Kidney (tissue), 14 donors: ENCODE measurements around the gene SNX32. TPM values are rescaled to one million over a fixed set of nuclear protein-coding genes. Genes with fewer than 3 reads are reported as not detected.

Experiments
- DNase-seq, 5 donors: peaks; one replicate each; pipeline ENCODE4 v3.0.0-alpha.2; 2013 to 2020
- FAIRE-seq: peaks from 2 replicates; lab custom pipeline; 2012; peaks lifted over from hg19 to GRCh38; lab: Jason Lieb, UNC
- H3K27ac ChIP-seq, 2 donors: one replicate each; pipeline ENCODE4 v1.7.0; 2013; ENCODE audit warnings: low read depth in 2 of 2, low read length in 2 of 2, inconsistent platforms in 1 of 2
- H3K27me3 ChIP-seq: one replicate; pipeline ENCODE4 v1.7.1; 2013; ENCODE audit warnings: low read length, inconsistent platforms; ENCODE audit not compliant: control insufficient read depth, insufficient read depth
- H3K36me3 ChIP-seq, 3 donors: one replicate each; pipeline versions ENCODE4 v1.7.0 to v1.7.1; 2013; ENCODE audit warnings: low read length in 3 of 3, control low read depth in 1 of 3, inconsistent platforms in 1 of 3; ENCODE audit not compliant: insufficient read depth in 3 of 3, control insufficient read depth in 2 of 3
- H3K4me1 ChIP-seq, 3 donors: one replicate each; pipeline versions ENCODE4 v1.7.0 to v1.7.1; 2013; ENCODE audit warnings: low read length in 3 of 3, inconsistent platforms in 1 of 3, low read depth in 1 of 3; ENCODE audit not compliant: control insufficient read depth in 2 of 3, insufficient read depth in 2 of 3
- H3K4me3 ChIP-seq, 3 donors: one replicate each; pipeline versions ENCODE4 v1.7.0 to v1.8.1; 2013; ENCODE audit warnings: low read length in 3 of 3, control low read depth in 1 of 3, inconsistent platforms in 1 of 3
- H3K9ac ChIP-seq, 3 donors: one replicate each; pipeline versions ENCODE4 v1.7.0 to v1.7.1; 2013; ENCODE audit warnings: low read length in 3 of 3, control low read depth in 1 of 3, inconsistent platforms in 1 of 3
- H3K9me3 ChIP-seq, 3 donors: one replicate each; pipeline versions ENCODE4 v1.7.0 to v1.7.1; 2013; ENCODE audit warnings: low read length in 3 of 3, control low read depth in 1 of 3, inconsistent platforms in 1 of 3; ENCODE audit not compliant: control insufficient read depth in 2 of 3, insufficient read depth in 1 of 3
- intact Hi-C: fragments of 100-400 bp; cut with DNase I; formaldehyde crosslinking; loops from one replicate; pipeline ENCODE4 v1.11.1; 2022
- polyA plus RNA-seq: library from polyadenylated mRNA; stranded (reverse); fragments of 350-450 nt; fragmentation: Illumina TruSeq; extraction: RNeasy Lipid Tissue Mini Kit (QIAGEN cat#74804); gene quantifications from one replicate; pipeline ENCODE4 v1.2.3, GENCODE V29; 2014; ENCODE audit warnings: low read depth, low replicate concordance; ENCODE audit not compliant: insufficient read depth
- total RNA-seq: library from RNA; stranded (reverse); fragmentation: NEBNext Ultra II Directional; extraction: Animal tissue kit (Norgen Biotek cat#: 25700); gene quantifications from one replicate; pipeline ENCODE4 v1.2.1, GENCODE V29; 2021
- TF ChIP-seq, protein P1 (sequence below): IDR thresholded peaks from 3 replicates; pipeline ENCODE4 v1.5.1; 2012; ENCODE audit warnings: mild to moderate bottlenecking, moderate library complexity, borderline replicate concordance; ENCODE audit not compliant: insufficient read depth; ENCODE audit errors: extremely low read depth
- donor health status: control.
- donor health status: control.
- donor health status: control.
- donor health status: control.
- donor health status: control.
- donor health status: DM: yes; HTN: yes; CAD: no.
- donor health status: Normal renal cell carcinoma (clear cell type).

SNX32 gene
- total and polyA plus RNA-seq, 2 donors from 2014 or later: 0.43 to 1.0 TPM

DNA sequence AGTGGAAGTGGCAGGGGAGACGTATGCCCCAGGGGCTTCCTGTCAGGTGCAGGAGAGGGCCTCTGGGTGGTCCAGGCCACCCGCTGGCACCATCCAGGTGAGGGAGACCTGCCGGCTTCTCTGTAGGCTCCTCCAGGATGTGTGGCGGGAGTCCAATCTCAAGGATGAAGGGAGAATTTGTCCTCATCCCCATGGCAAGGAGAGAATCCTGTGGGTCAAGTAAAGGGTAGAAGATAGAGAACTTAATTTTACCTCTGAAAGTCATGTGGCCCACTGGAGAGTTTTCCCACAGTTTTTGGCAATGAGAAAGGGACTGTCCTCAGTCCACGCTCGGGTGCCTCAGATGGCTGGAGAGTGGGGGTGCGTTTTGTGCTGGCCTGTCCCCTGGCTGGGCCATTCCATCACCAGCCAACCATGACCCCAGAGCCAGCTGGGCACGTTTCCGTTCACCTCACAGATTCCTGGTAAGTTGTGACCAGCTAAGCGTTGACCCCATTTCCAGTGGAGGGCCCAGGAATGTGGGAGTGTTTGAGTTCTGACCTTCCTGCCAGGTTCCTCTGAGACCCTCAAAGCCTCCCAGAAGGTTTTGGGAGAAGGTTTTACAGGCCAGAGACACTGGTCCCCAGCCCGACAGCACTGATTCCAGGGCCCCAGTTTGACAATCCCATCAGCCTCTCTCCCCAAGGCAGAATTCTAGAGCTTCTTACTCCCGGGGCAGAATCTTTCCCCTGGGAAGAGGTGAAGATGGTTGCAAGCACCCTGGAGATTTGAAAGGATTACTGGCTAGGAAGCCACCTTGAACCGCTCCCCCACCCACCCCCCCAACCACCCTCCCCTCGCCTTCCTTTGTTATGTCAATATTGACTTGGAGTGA, 44.3 kb upstream of the SNX32 start:
- H3K4me1 ChIP-seq: peaks cover 0 to 55% (median 17%) of the 10 kb centered on the region in 3 donors
- TF ChIP-seq, protein P1, sequence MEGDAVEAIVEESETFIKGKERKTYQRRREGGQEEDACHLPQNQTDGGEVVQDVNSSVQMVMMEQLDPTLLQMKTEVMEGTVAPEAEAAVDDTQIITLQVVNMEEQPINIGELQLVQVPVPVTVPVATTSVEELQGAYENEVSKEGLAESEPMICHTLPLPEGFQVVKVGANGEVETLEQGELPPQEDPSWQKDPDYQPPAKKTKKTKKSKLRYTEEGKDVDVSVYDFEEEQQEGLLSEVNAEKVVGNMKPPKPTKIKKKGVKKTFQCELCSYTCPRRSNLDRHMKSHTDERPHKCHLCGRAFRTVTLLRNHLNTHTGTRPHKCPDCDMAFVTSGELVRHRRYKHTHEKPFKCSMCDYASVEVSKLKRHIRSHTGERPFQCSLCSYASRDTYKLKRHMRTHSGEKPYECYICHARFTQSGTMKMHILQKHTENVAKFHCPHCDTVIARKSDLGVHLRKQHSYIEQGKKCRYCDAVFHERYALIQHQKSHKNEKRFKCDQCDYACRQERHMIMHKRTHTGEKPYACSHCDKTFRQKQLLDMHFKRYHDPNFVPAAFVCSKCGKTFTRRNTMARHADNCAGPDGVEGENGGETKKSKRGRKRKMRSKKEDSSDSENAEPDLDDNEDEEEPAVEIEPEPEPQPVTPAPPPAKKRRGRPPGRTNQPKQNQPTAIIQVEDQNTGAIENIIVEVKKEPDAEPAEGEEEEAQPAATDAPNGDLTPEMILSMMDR: no peak
- H3K27ac ChIP-seq: peak overlapping the region; percentile 88 to 95
- H3K9me3 ChIP-seq: no peaks in the 10 kb centered on the region
- intact Hi-C loops: no loop called here
- peaks cover 0 to 3% (median 1%) of the 10 kb centered on the region in 3 donors for H3K36me3 ChIP-seq
- peak overlapping the region in 2 of 3 donors; percentile 54 to 71 for H3K4me3 ChIP-seq
- peaks cover 3% of the 10 kb centered on the region for H3K27me3 ChIP-seq
- DNase-seq: peak; percentile 74 to 87 (median 83)
- H3K9ac ChIP-seq: peak overlapping the region in 1 of 3 donors; percentile 82
- no peak for FAIRE-seq

- Histone ChIP-seq H3K36me3 (peaks cover 0 to 10% (median 5%) of the 10 kb centered on the region in 3 donors), H3K9ac (no peak overlapping the region), H3K27ac (peak overlapping the region; percentile 61 to 66), H3K4me3 (no peak overlapping the region), H3K4me1 (peaks cover 0 to 61% (median 17%) of the 10 kb centered on the region in 3 donors), H3K9me3 (no peaks in the 10 kb centered on the region), H3K27me3 (peaks cover 3% of the 10 kb centered on the region)
- TF ChIP-seq, protein P1: no peak
- DNase-seq: peak in 2 of 5 donors; percentile 19 to 52
- intact Hi-C loops: no loop called here
- FAIRE-seq: no peak
These were observed 43.5 kb upstream of the SNX32 start for GRCh38 chr11:65790104-65790901.

DNA sequence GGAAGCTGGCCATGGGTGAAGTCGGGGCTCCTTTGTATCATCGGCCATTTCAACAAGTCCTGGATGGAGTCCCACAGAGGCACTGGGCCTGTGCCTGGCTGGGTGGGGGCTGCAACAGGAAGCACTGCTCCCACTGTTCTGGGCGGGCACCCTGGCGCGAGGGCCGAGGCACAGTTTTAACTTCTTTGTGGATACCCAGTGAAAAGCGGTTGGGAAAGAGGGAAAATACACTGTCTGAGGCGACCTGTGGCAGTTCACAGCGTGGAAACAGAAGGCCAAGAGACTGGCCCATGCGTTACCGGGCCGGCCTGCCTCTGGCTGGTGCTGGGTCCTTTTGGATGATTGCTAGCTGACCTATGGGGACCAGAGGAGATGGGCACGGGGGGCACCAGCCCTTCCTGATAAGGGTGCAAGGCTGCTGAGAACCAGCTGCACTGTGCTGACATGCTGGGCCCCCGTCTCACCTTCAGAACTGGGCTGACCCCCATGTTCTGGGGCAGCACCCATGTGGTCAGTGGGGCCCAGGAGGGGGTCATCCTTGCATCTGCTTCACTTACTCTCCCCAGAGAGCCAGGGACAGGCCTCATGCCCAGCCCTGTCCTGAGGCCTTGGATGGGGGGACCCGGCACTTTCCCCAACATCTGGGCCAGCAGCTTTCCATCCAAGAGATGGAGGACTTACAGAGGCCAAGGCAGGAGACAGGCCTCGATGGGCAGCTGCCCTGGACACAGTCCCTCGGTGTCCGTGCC, 42.7 kb upstream of the SNX32 start:
- peaks cover 0 to 64% (median 17%) of the 10 kb centered on the region in 3 donors for H3K4me1 ChIP-seq
- DNase-seq: peak in 1 of 5 donors; percentile 63
- H3K27ac ChIP-seq: peak overlapping the region; percentile 61 to 82
- TF ChIP-seq, protein P1: no peak
- intact Hi-C loops: no loop called here
- FAIRE-seq: no peak
- H3K27me3 ChIP-seq: peaks cover under 1% of the 10 kb centered on the region
- no peak overlapping the region for H3K9ac ChIP-seq
- H3K4me3 ChIP-seq: no peak overlapping the region
- peaks cover 0 to 17% (median 6%) of the 10 kb centered on the region in 3 donors for H3K36me3 ChIP-seq
- no peaks in the 10 kb centered on the region for H3K9me3 ChIP-seq
